SK-N-SH treated with all-trans-retinoic acid at 6 μM for 48 hours (cell line): ENCODE data around the gene ACOT7.
"Not testable (repeated sequence)": the region's sequence is repeated elsewhere in the genome, so short reads cannot be mapped to it uniquely, and the experiment has no call there.

Experiments used
- ATAC-seq: fragments of 200-7000 bp; cut with Tn5 transposase; 3 replicates; pipeline ENCODE4 v1.9.1; 2020; ENCODE audit warnings: mild to moderate bottlenecking, moderate library complexity
- ESRRG ChIP-seq: fragments of 250-450 bp; sonication (Bioruptor Pico); IDR thresholded peaks from 2 replicates; pipeline ENCODE4 v1.6.1; 2021; ENCODE audit warnings: mild to moderate bottlenecking
- GLIS3 ChIP-seq: fragments of 250-450 bp; sonication (Bioruptor Pico); IDR thresholded peaks from 2 replicates; pipeline ENCODE4 v1.5.0; 2020; ENCODE audit warnings: mild to moderate bottlenecking, moderate library complexity
- ISL1 ChIP-seq: fragments of 250-450 bp; sonication (Bioruptor Pico); IDR thresholded peaks from 2 replicates; pipeline ENCODE4 v2.1.2; 2022; ENCODE audit warnings: mild to moderate bottlenecking, moderate library complexity
- PPARA ChIP-seq: fragments of 250-450 bp; sonication (Bioruptor Pico); IDR thresholded peaks from 2 replicates; pipeline ENCODE4 v1.5.0; 2020; ENCODE audit warnings: mild to moderate bottlenecking, borderline replicate concordance
- RARB ChIP-seq: fragments of 250-450 bp; sonication (Bioruptor Pico); IDR thresholded peaks from 2 replicates; pipeline ENCODE4 v1.8.0; 2021; ENCODE audit warnings: mild to moderate bottlenecking, moderate library complexity
- SNAI2 ChIP-seq: fragments of 250-450 bp; sonication (Bioruptor Pico); IDR thresholded peaks from 2 replicates; pipeline ENCODE4 v1.5.0; 2020; ENCODE audit warnings: mild to moderate bottlenecking, moderate library complexity
- TCF4 ChIP-seq: fragments of 250-450 bp; sonication (Bioruptor Pico); IDR thresholded peaks from 2 replicates; pipeline ENCODE4 v1.8.0; 2021; ENCODE audit warnings: mild to moderate bottlenecking, moderate library complexity, borderline replicate concordance
- TOX ChIP-seq: fragments of 250-450 bp; sonication (Bioruptor Pico); IDR thresholded peaks from 2 replicates; pipeline ENCODE4 v1.8.0; 2021; ENCODE audit warnings: mild to moderate bottlenecking, moderate library complexity, borderline replicate concordance
- ZFP3 ChIP-seq: fragments of 250-450 bp; sonication (Bioruptor Pico); IDR thresholded peaks from 2 replicates; pipeline ENCODE4 v1.5.0; 2020; ENCODE audit warnings: mild to moderate bottlenecking, moderate library complexity
- ZNF565 ChIP-seq: fragments of 450-650 bp; formaldehyde crosslinking; conservative IDR thresholded peaks from 2 replicates; pipeline ENCODE4 v1.5.0; 2020; ENCODE audit warnings: low read depth, mild to moderate bottlenecking, moderate library complexity
- ZNF70 ChIP-seq: fragments of 450-650 bp; formaldehyde crosslinking; IDR thresholded peaks from 2 replicates; pipeline ENCODE4 v1.5.0; 2020; ENCODE audit warnings: mild to moderate bottlenecking, moderate library complexity
- TF ChIP-seq, protein P1 (sequence below): fragments of 250-450 bp; sonication (Bioruptor Pico); IDR thresholded peaks from 2 replicates; pipeline ENCODE4 v1.8.0; 2021; ENCODE audit warnings: low read depth, mild to moderate bottlenecking, moderate library complexity, borderline replicate concordance
- TF ChIP-seq, protein P2 (sequence below): fragments of 250-450 bp; sonication (Bioruptor Pico); IDR thresholded peaks from 2 replicates; pipeline ENCODE4 v1.5.0; 2020; ENCODE audit warnings: mild to moderate bottlenecking, moderate library complexity
- TF ChIP-seq, protein P3 (sequence below): fragments of 250-450 bp; sonication (Bioruptor Pico); IDR thresholded peaks from 2 replicates; pipeline ENCODE4 v1.5.1; 2021; ENCODE audit warnings: mild to moderate bottlenecking, moderate library complexity
- TF ChIP-seq, protein P4 (sequence below): fragments of 250-450 bp; sonication (Bioruptor Pico); IDR thresholded peaks from 2 replicates; pipeline ENCODE4 v1.5.1; 2020; ENCODE audit warnings: low read depth, mild to moderate bottlenecking, moderate library complexity
- TF ChIP-seq, protein P5 (sequence below): fragments of 250-450 bp; sonication (Bioruptor Pico); IDR thresholded peaks from 2 replicates; pipeline ENCODE4 v1.8.0; 2020; ENCODE audit warnings: mild to moderate bottlenecking, moderate library complexity, borderline replicate concordance

ACOT7 gene

DNA sequence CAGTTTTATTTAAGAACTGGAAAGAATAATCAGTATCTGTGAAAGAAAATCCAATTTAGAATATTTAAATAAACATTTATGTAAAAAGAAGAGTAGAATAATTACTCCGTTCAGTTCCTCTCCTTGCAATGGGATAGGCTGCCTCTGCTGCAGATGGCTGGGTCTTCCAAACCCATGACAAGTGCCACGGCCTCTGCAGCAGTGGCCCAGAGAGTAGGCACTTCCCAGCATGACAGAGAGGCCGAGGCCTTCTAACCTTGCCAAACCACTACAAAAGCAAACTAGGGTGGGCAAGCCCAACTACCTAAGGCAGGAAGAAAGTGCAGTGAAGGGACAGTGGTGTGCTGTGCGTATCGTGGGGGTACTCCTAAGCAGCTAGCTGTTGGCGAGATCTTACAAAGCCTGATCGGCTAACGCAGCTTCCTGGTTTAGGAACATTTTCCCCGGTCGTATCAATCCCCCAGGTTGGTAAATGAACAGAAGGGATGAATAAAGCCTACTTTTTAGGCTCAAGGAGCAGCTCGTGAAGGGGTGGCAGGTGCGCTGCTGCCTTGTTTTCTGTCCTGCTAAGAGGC, 172.3 kb downstream of the ACOT7 start:
- ATAC-seq, result no peak
- no peak for TF ChIP-seq TCF4 (CRISPR knock-in tag)
- TF ChIP-seq, protein P1, sequence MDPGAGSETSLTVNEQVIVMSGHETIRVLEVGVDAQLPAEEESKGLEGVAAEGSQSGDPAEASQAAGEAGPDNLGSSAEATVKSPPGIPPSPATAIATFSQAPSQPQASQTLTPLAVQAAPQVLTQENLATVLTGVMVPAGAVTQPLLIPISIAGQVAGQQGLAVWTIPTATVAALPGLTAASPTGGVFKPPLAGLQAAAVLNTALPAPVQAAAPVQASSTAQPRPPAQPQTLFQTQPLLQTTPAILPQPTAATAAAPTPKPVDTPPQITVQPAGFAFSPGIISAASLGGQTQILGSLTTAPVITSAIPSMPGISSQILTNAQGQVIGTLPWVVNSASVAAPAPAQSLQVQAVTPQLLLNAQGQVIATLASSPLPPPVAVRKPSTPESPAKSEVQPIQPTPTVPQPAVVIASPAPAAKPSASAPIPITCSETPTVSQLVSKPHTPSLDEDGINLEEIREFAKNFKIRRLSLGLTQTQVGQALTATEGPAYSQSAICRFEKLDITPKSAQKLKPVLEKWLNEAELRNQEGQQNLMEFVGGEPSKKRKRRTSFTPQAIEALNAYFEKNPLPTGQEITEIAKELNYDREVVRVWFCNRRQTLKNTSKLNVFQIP (CRISPR knock-in tag), result no peak
- TF ChIP-seq ZNF565 (CRISPR knock-in tag), result no peak
- TF ChIP-seq, protein P2, sequence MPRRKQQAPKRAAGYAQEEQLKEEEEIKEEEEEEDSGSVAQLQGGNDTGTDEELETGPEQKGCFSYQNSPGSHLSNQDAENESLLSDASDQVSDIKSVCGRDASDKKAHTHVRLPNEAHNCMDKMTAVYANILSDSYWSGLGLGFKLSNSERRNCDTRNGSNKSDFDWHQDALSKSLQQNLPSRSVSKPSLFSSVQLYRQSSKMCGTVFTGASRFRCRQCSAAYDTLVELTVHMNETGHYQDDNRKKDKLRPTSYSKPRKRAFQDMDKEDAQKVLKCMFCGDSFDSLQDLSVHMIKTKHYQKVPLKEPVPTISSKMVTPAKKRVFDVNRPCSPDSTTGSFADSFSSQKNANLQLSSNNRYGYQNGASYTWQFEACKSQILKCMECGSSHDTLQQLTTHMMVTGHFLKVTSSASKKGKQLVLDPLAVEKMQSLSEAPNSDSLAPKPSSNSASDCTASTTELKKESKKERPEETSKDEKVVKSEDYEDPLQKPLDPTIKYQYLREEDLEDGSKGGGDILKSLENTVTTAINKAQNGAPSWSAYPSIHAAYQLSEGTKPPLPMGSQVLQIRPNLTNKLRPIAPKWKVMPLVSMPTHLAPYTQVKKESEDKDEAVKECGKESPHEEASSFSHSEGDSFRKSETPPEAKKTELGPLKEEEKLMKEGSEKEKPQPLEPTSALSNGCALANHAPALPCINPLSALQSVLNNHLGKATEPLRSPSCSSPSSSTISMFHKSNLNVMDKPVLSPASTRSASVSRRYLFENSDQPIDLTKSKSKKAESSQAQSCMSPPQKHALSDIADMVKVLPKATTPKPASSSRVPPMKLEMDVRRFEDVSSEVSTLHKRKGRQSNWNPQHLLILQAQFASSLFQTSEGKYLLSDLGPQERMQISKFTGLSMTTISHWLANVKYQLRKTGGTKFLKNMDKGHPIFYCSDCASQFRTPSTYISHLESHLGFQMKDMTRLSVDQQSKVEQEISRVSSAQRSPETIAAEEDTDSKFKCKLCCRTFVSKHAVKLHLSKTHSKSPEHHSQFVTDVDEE, result no peak
- no peak for TF ChIP-seq ESRRG (CRISPR knock-in tag)
- no peak for TF ChIP-seq SNAI2 (CRISPR knock-in tag)
- TF ChIP-seq ISL1, result no peak
- TF ChIP-seq, protein P3, sequence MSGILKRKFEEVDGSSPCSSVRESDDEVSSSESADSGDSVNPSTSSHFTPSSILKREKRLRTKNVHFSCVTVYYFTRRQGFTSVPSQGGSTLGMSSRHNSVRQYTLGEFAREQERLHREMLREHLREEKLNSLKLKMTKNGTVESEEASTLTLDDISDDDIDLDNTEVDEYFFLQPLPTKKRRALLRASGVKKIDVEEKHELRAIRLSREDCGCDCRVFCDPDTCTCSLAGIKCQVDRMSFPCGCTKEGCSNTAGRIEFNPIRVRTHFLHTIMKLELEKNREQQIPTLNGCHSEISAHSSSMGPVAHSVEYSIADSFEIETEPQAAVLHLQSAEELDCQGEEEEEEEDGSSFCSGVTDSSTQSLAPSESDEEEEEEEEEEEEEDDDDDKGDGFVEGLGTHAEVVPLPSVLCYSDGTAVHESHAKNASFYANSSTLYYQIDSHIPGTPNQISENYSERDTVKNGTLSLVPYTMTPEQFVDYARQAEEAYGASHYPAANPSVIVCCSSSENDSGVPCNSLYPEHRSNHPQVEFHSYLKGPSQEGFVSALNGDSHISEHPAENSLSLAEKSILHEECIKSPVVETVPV (CRISPR knock-in tag), result no peak
- TF ChIP-seq TOX (CRISPR knock-in tag), result no peak
- TF ChIP-seq GLIS3 (CRISPR knock-in tag), result no peak
- no peak for TF ChIP-seq ZNF70 (CRISPR knock-in tag)

DNA sequence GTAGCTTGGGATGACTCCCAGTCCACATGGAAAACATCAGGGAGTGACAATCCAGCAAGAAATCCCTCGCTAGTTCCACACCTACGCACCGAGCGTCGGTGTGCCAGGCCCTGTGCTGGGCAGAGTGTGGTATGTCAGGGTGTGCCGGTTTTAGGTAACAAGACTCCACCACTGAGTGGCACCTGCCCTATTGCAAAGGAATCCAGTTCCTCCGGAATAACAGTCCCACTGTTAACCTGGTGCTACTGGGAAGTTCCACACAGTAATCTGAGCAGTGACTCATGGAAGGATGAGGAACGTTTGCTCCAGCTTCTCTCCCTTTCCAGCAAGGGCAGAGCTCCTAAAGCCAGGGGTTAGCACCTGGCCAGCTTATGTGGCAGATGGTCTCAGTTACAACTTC, 173.3 kb downstream of the ACOT7 start:
- ATAC-seq, result peak; percentile 23
- TF ChIP-seq, protein P1 (CRISPR knock-in tag), result no peak
- TF ChIP-seq GLIS3 (CRISPR knock-in tag) (no peak), SNAI2 (CRISPR knock-in tag) (no peak), RARB (no peak), ZNF565 (CRISPR knock-in tag) (no peak), ZFP3 (no peak), TOX (CRISPR knock-in tag) (no peak), PPARA (no peak), TCF4 (CRISPR knock-in tag) (no peak), ESRRG (CRISPR knock-in tag) (no peak), ISL1 (no peak)
- TF ChIP-seq, protein P4, sequence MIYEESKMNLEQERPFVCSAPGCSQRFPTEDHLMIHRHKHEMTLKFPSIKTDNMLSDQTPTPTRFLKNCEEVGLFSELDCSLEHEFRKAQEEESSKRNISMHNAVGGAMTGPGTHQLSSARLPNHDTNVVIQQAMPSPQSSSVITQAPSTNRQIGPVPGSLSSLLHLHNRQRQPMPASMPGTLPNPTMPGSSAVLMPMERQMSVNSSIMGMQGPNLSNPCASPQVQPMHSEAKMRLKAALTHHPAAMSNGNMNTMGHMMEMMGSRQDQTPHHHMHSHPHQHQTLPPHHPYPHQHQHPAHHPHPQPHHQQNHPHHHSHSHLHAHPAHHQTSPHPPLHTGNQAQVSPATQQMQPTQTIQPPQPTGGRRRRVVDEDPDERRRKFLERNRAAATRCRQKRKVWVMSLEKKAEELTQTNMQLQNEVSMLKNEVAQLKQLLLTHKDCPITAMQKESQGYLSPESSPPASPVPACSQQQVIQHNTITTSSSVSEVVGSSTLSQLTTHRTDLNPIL (CRISPR knock-in tag), result no peak
- TF ChIP-seq, protein P5, sequence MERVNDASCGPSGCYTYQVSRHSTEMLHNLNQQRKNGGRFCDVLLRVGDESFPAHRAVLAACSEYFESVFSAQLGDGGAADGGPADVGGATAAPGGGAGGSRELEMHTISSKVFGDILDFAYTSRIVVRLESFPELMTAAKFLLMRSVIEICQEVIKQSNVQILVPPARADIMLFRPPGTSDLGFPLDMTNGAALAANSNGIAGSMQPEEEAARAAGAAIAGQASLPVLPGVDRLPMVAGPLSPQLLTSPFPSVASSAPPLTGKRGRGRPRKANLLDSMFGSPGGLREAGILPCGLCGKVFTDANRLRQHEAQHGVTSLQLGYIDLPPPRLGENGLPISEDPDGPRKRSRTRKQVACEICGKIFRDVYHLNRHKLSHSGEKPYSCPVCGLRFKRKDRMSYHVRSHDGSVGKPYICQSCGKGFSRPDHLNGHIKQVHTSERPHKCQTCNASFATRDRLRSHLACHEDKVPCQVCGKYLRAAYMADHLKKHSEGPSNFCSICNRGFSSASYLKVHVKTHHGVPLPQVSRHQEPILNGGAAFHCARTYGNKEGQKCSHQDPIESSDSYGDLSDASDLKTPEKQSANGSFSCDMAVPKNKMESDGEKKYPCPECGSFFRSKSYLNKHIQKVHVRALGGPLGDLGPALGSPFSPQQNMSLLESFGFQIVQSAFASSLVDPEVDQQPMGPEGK (CRISPR knock-in tag), result no peak

DNA sequence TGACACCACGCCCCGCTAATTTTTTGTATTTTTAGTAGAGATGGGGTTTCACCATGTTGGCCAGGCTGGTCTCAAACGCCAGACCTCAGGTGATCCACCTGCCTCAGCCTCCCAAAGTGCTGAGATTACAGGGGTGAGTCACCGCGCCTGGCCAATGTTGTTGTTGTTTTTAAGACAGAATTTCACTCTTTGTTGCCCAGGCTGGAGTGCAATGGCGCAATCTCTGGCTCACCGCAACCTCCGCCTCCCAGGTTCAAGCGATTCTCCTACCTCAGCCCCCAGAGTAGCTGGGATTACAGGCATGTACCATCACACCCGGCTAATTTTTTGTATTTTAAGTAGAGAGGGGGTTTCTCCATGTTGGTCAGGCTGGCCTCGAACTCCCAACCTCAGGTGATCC, 173.9 kb downstream of the ACOT7 start:
- not testable (repeated sequence) for ATAC-seq
